Measurements from ENCODE around the gene KCNT2.

- TF ChIP-seq ELK1 (IDR thresholded peaks at IDR 0.05; ENCODE audit: low read depth, low read length) (no peak), REST (IDR thresholded peaks at IDR 0.05; ENCODE audit: low read depth, low read length) (no peak), CHD1 (IDR thresholded peaks at IDR 0.05; ENCODE audit: low read depth, low read length) (no peak), NR2C1 (IDR thresholded peaks at IDR 0.05) (no peak), CTCF (IDR thresholded peaks at IDR 0.05 in 2 of 3, conservative IDR thresholded peaks at IDR 0.05 in 1 of 3; ENCODE audit: control insufficient read depth in 2 of 3, extremely low read depth in 1 of 3, insufficient read depth in 1 of 3, low read depth in 3 of 3, low read length in 3 of 3) (no peak), SIN3A (IDR thresholded peaks at IDR 0.05; ENCODE audit: low read depth, low read length) (no peak), ZNF384 (IDR thresholded peaks at IDR 0.05; ENCODE audit: borderline replicate concordance, low read depth, low read length) (no peak), TBL1XR1 (IDR thresholded peaks at IDR 0.05; ENCODE audit: low read depth, low read length) (no peak), ATF3 (IDR thresholded peaks at IDR 0.05; ENCODE audit: borderline replicate concordance, extremely low read depth, low read depth, low read length) (no peak)
These were observed 63.6 kb downstream of the KCNT2 start for GRCh38 chr1:196544617-196545016.

Measured in GM12878 (cell line).